ENCODE measurements around the gene NOL9.

DNA sequence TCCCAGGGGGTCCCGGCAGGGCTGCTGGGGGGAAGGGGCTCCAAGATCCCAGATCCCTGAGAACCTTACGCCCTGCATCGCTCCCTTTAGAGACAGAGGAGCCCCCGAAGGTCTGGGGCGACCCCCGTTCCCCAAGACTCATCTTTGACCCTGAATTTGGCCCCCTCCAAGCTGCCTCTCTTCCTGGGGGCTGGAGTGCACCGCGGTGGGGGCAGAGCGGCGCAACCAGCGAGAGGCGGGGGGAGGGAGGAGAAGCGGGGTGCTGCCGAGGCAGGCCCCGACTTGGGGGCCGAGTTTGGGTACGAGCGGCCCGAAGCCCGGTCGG is 57.5 kb downstream of the NOL9 start:
- TF ChIP-seq, protein P1, sequence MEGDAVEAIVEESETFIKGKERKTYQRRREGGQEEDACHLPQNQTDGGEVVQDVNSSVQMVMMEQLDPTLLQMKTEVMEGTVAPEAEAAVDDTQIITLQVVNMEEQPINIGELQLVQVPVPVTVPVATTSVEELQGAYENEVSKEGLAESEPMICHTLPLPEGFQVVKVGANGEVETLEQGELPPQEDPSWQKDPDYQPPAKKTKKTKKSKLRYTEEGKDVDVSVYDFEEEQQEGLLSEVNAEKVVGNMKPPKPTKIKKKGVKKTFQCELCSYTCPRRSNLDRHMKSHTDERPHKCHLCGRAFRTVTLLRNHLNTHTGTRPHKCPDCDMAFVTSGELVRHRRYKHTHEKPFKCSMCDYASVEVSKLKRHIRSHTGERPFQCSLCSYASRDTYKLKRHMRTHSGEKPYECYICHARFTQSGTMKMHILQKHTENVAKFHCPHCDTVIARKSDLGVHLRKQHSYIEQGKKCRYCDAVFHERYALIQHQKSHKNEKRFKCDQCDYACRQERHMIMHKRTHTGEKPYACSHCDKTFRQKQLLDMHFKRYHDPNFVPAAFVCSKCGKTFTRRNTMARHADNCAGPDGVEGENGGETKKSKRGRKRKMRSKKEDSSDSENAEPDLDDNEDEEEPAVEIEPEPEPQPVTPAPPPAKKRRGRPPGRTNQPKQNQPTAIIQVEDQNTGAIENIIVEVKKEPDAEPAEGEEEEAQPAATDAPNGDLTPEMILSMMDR (IDR thresholded peaks at IDR 0.05; ENCODE audit: low read length): no peak
- TF ChIP-seq EZH2 (IDR thresholded peaks at IDR 0.05; ENCODE audit: borderline replicate concordance, low read length): no peak

All from OCI-LY1 (cell line).